ENCODE measurements around the gene PALLD. TPM values are rescaled to one million over a fixed set of nuclear protein-coding genes. Genes with fewer than 3 reads are reported as not detected.
A peak's percentile ranks its signal among the peaks of the same experiment; 100 is the strongest.

The PALLD gene
- polyA plus RNA-seq, 3 donors = 6.1 to 11.8 (median 9.9) TPM

- H3K4me2 ChIP-seq (replicated peaks; ENCODE audit: extremely low read depth, low read length, poor library complexity, severe bottlenecking) = no peak overlapping the region
- H3K4me3 Mint-ChIP-seq = peak overlapping the region in 1 of 2 donors; percentile 2
- H3K36me3 ChIP-seq (replicated peaks in 1 of 2; ENCODE audit: control insufficient read depth in 1 of 2, insufficient read depth in 2 of 2, low read length in 2 of 2) = no peaks in the 10 kb centered on the region
- no peak overlapping the region for H3K27ac ChIP-seq (ENCODE audit: low read depth in 1 of 2, low read length in 2 of 2)
- TF ChIP-seq, protein P1, sequence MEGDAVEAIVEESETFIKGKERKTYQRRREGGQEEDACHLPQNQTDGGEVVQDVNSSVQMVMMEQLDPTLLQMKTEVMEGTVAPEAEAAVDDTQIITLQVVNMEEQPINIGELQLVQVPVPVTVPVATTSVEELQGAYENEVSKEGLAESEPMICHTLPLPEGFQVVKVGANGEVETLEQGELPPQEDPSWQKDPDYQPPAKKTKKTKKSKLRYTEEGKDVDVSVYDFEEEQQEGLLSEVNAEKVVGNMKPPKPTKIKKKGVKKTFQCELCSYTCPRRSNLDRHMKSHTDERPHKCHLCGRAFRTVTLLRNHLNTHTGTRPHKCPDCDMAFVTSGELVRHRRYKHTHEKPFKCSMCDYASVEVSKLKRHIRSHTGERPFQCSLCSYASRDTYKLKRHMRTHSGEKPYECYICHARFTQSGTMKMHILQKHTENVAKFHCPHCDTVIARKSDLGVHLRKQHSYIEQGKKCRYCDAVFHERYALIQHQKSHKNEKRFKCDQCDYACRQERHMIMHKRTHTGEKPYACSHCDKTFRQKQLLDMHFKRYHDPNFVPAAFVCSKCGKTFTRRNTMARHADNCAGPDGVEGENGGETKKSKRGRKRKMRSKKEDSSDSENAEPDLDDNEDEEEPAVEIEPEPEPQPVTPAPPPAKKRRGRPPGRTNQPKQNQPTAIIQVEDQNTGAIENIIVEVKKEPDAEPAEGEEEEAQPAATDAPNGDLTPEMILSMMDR (IDR thresholded peaks at IDR 0.05) = no peak
- H2AFZ ChIP-seq (ENCODE audit: insufficient read depth, low read depth, low read length, poor library complexity, severe bottlenecking) = no peak overlapping the region
- no peak for DNase-seq
- intact Hi-C loops (cut with micrococcal nuclease) = no loop called here
- peaks cover 17% of the 10 kb centered on the region for H3K4me1 Mint-ChIP-seq
- H3K4me1 ChIP-seq (ENCODE audit: control insufficient read depth in 1 of 2, insufficient read depth in 2 of 2, low read length in 2 of 2) = peaks cover 22 to 23% of the 10 kb centered on the region in 2 donors
- no peak overlapping the region for H3K9ac ChIP-seq (ENCODE audit: insufficient read depth, low read length, poor library complexity, severe bottlenecking)
- 93% methylated on average over 8 of the region's 9 CpGs for WGBS (ENCODE audit: insufficient coverage)
- peaks cover 0 to 7% (median 4%) of the 10 kb centered on the region in 7 donors for H3K9me3 Mint-ChIP-seq
- H3K36me3 Mint-ChIP-seq = peaks cover 5 to 9% of the 10 kb centered on the region in 2 donors
- no peaks in the 10 kb centered on the region for H3K9me3 ChIP-seq (replicated peaks in 1 of 2; ENCODE audit: control insufficient read depth in 1 of 2, insufficient read depth in 1 of 2, low read length in 2 of 2)
- H3K79me2 ChIP-seq (ENCODE audit: insufficient read depth, low read length) = no peaks in the 10 kb centered on the region
- peaks cover 29 to 45% of the 10 kb centered on the region in 2 donors for H3K27me3 ChIP-seq (ENCODE audit: control insufficient read depth in 2 of 2, insufficient read depth in 2 of 2, low read length in 2 of 2)
- no peak overlapping the region for H3K4me3 ChIP-seq (replicated peaks in 1 of 3; ENCODE audit: low read depth in 2 of 3, low read length in 3 of 3)
- H3K27ac Mint-ChIP-seq = no peak overlapping the region
- peaks cover 42 to 67% (median 50%) of the 10 kb centered on the region in 3 donors for H3K27me3 Mint-ChIP-seq (ENCODE audit: low read depth in 3 of 3)
- no peaks in the 10 kb centered on the region for H4K20me1 ChIP-seq (ENCODE audit: insufficient read depth, low read length)
These were observed 339.1 kb downstream of the PALLD start for GRCh38 chr4:168835880-168836454.

GRCh38 chr4:168836490-168836889 is 339.6 kb downstream of the PALLD start:
- Histone ChIP-seq H2AFZ (ENCODE audit: insufficient read depth, low read depth, low read length, poor library complexity, severe bottlenecking) (no peak overlapping the region), H3K9ac (ENCODE audit: insufficient read depth, low read length, poor library complexity, severe bottlenecking) (no peak overlapping the region), H3K4me2 (replicated peaks; ENCODE audit: extremely low read depth, low read length, poor library complexity, severe bottlenecking) (no peak overlapping the region), H3K27ac (ENCODE audit: low read depth in 1 of 2, low read length in 2 of 2) (no peak overlapping the region), H4K20me1 (ENCODE audit: insufficient read depth, low read length) (no peaks in the 10 kb centered on the region), H3K4me1 (ENCODE audit: control insufficient read depth in 1 of 2, insufficient read depth in 2 of 2, low read length in 2 of 2) (peaks cover 17 to 18% of the 10 kb centered on the region in 2 donors), H3K9me3 (replicated peaks in 1 of 2; ENCODE audit: control insufficient read depth in 1 of 2, insufficient read depth in 1 of 2, low read length in 2 of 2) (no peaks in the 10 kb centered on the region), H3K36me3 (replicated peaks in 1 of 2; ENCODE audit: control insufficient read depth in 1 of 2, insufficient read depth in 2 of 2, low read length in 2 of 2) (no peaks in the 10 kb centered on the region), H3K79me2 (ENCODE audit: insufficient read depth, low read length) (no peaks in the 10 kb centered on the region), H3K27me3 (ENCODE audit: control insufficient read depth in 2 of 2, insufficient read depth in 2 of 2, low read length in 2 of 2) (peaks cover 29 to 44% of the 10 kb centered on the region in 2 donors), H3K4me3 (replicated peaks in 1 of 3; ENCODE audit: low read depth in 2 of 3, low read length in 3 of 3) (no peak overlapping the region)
- WGBS (ENCODE audit: insufficient coverage) = 100% methylated on average over 7 of the region's 9 CpGs
- TF ChIP-seq, protein P1 (IDR thresholded peaks at IDR 0.05) = no peak
- peaks cover 5 to 8% of the 10 kb centered on the region in 2 donors for H3K36me3 Mint-ChIP-seq
- no peak for DNase-seq
- peaks cover 0 to 7% (median 4%) of the 10 kb centered on the region in 7 donors for H3K9me3 Mint-ChIP-seq
- intact Hi-C loops (cut with micrococcal nuclease) = no loop called here
- H3K27ac Mint-ChIP-seq = no peak overlapping the region
- H3K27me3 Mint-ChIP-seq (ENCODE audit: low read depth in 3 of 3) = peaks cover 42 to 64% (median 47%) of the 10 kb centered on the region in 3 donors
- peaks cover 12% of the 10 kb centered on the region for H3K4me1 Mint-ChIP-seq
- H3K4me3 Mint-ChIP-seq = no peak overlapping the region

Data from CD14-positive monocyte (primary cell).